Measurements from ENCODE around the gene PGC. TPM values are rescaled to one million over a fixed set of nuclear protein-coding genes. Genes with fewer than 3 reads are reported as not detected.

The PGC gene
- total and polyA plus RNA-seq, 10 donors = 0.26 to 0.74 (median 0.48) TPM; not detected in 7

GRCh38 chr6:41746107-41746506 lies 1.1 kb downstream of the PGC start:
- intact Hi-C loops (cut with DNase I; ENCODE audit: low total_unique reads) = no loop called here
- 91 to 97% (median 93%) methylated on average over 10 of the region's 10 CpGs for WGBS, 5 donors
- Histone ChIP-seq H3K27me3 (replicated peaks in 1 of 7) (no peaks in the 10 kb centered on the region), H3K4me3 (no peak overlapping the region), H3K27ac (no peak overlapping the region), H3K4me1 (peaks cover 0 to 8% (median 0%) of the 10 kb centered on the region in 6 donors), H3K9me3 (no peaks in the 10 kb centered on the region), H3K36me3 (no peaks in the 10 kb centered on the region)
- DNase-seq = peak; percentile 50
- TF ChIP-seq POLR2AphosphoS5 (IDR thresholded peaks at IDR 0.05) (no peak), POLR2A (IDR thresholded peaks at IDR 0.05) (no peak)
- TF ChIP-seq, protein P1, sequence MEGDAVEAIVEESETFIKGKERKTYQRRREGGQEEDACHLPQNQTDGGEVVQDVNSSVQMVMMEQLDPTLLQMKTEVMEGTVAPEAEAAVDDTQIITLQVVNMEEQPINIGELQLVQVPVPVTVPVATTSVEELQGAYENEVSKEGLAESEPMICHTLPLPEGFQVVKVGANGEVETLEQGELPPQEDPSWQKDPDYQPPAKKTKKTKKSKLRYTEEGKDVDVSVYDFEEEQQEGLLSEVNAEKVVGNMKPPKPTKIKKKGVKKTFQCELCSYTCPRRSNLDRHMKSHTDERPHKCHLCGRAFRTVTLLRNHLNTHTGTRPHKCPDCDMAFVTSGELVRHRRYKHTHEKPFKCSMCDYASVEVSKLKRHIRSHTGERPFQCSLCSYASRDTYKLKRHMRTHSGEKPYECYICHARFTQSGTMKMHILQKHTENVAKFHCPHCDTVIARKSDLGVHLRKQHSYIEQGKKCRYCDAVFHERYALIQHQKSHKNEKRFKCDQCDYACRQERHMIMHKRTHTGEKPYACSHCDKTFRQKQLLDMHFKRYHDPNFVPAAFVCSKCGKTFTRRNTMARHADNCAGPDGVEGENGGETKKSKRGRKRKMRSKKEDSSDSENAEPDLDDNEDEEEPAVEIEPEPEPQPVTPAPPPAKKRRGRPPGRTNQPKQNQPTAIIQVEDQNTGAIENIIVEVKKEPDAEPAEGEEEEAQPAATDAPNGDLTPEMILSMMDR (IDR thresholded peaks at IDR 0.05 in 8 of 11, conservative IDR thresholded peaks at IDR 0.05 in 3 of 11) = no peak

- DNase-seq = peak; percentile 45
- TF ChIP-seq POLR2AphosphoS5 (IDR thresholded peaks at IDR 0.05) (no peak), POLR2A (IDR thresholded peaks at IDR 0.05) (no peak)
- TF ChIP-seq, protein P1 (IDR thresholded peaks at IDR 0.05 in 8 of 11, conservative IDR thresholded peaks at IDR 0.05 in 3 of 11) = no peak
- H3K36me3 ChIP-seq = no peaks in the 10 kb centered on the region
- no peaks in the 10 kb centered on the region for H3K27me3 ChIP-seq (replicated peaks in 1 of 7)
- no peaks in the 10 kb centered on the region for H3K9me3 ChIP-seq
- H3K4me3 ChIP-seq = no peak overlapping the region
- H3K4me1 ChIP-seq = peaks cover 0 to 8% (median 0%) of the 10 kb centered on the region in 6 donors
- H3K27ac ChIP-seq = no peak overlapping the region
- WGBS, 5 donors = 72 to 91% (median 88%) methylated on average over 6 to 7 of the region's 7 CpGs
- intact Hi-C loops (cut with DNase I; ENCODE audit: low total_unique reads) = no loop called here
Observed at GRCh38 chr6:41744236-41744787, 2.9 kb downstream of the PGC start.

- Histone ChIP-seq H3K27me3 (replicated peaks in 1 of 7) (no peaks in the 10 kb centered on the region), H3K36me3 (no peaks in the 10 kb centered on the region), H3K4me1 (peaks cover 0 to 8% (median 0%) of the 10 kb centered on the region in 6 donors), H3K9me3 (no peaks in the 10 kb centered on the region), H3K27ac (no peak overlapping the region), H3K4me3 (no peak overlapping the region)
- no peak for DNase-seq
- 84 to 96% (median 91%) methylated on average over 6 of the region's 6 CpGs for WGBS, 5 donors
- TF ChIP-seq POLR2AphosphoS5 (IDR thresholded peaks at IDR 0.05) (no peak), POLR2A (IDR thresholded peaks at IDR 0.05) (no peak)
- intact Hi-C loops (cut with DNase I; ENCODE audit: low total_unique reads) = no loop called here
Observed at GRCh38 chr6:41743406-41744235, 3.6 kb downstream of the PGC start.

- intact Hi-C loops (cut with DNase I; ENCODE audit: low total_unique reads) = no loop called here
- peak; percentile 76 for DNase-seq
- Histone ChIP-seq H3K27ac (no peak overlapping the region), H3K9me3 (no peaks in the 10 kb centered on the region), H3K4me3 (no peak overlapping the region), H3K27me3 (replicated peaks in 1 of 7) (no peaks in the 10 kb centered on the region), H3K4me1 (peaks cover 0 to 8% (median 0%) of the 10 kb centered on the region in 6 donors), H3K36me3 (no peaks in the 10 kb centered on the region)
- TF ChIP-seq POLR2AphosphoS5 (IDR thresholded peaks at IDR 0.05) = no peak
- TF ChIP-seq, protein P1 (IDR thresholded peaks at IDR 0.05 in 8 of 11, conservative IDR thresholded peaks at IDR 0.05 in 3 of 11) = no peak
- TF ChIP-seq POLR2A (IDR thresholded peaks at IDR 0.05) = no peak
- WGBS, 5 donors = 77 to 90% (median 87%) methylated on average over 19 to 20 of the region's 20 CpGs
Observed at GRCh38 chr6:41741625-41742490, 5.3 kb downstream of the PGC start.
